OCI-LY7 (cell line): ENCODE data around the gene STARD9. TPM values are rescaled to one million over a fixed set of nuclear protein-coding genes. Genes with fewer than 3 reads are reported as not detected.

ENCODE experiments used
- total RNA-seq, 2 experiments: library from RNA; depleted of rRNA in 1 of 2; stranded (reverse); fragments of >200 nt in 1 of 2; shearing (Covaris generic) in 1 of 2; gene quantifications; 2 replicates each; pipeline ENCODE4 v1.2.3, GENCODE V29; 2014 to 2022

The STARD9 gene
- total RNA-seq, 2 experiments from 2014 or later = 8.9 to 15.3 TPM

Other genes with a start within 250 kb of the STARD9 start
- gene CAPN3, start 216.1 kb upstream of the STARD9 start, total RNA-seq (2014; rRNA removed; shearing (Covaris generic)) = 0.98 and 1.6 TPM in 2 replicates
- gene CAPN3, start 216.1 kb upstream of the STARD9 start, total RNA-seq (2022) = 1.5 and 2.6 TPM in 2 replicates
- 30.5 and 30.8 TPM in 2 replicates for gene ZNF106, start 84.5 kb upstream of the STARD9 start, total RNA-seq (2014; rRNA removed; shearing (Covaris generic))
- 66.4 and 82.6 TPM in 2 replicates for gene ZNF106, start 84.5 kb upstream of the STARD9 start, total RNA-seq (2022)
- gene SNAP23, start 80.0 kb upstream of the STARD9 start, total RNA-seq (2014; rRNA removed; shearing (Covaris generic)) = 19.9 and 49.1 TPM in 2 replicates
- gene SNAP23, start 80.0 kb upstream of the STARD9 start, total RNA-seq (2022) = 48.3 and 54.1 TPM in 2 replicates
- 17.9 and 18.5 TPM in 2 replicates for gene LRRC57, start 26.8 kb upstream of the STARD9 start, total RNA-seq (2014; rRNA removed; shearing (Covaris generic))
- gene LRRC57, start 26.8 kb upstream of the STARD9 start, total RNA-seq (2022) = 21.1 and 29.0 TPM in 2 replicates
- 44.9 and 50.4 TPM in 2 replicates for gene HAUS2, start 26.8 kb upstream of the STARD9 start, total RNA-seq (2014; rRNA removed; shearing (Covaris generic))
- gene HAUS2, start 26.8 kb upstream of the STARD9 start, total RNA-seq (2022) = 40.3 and 43.7 TPM in 2 replicates
- 26.1 and 28.9 TPM in 2 replicates for gene CDAN1, start 161.5 kb downstream of the STARD9 start, total RNA-seq (2014; rRNA removed; shearing (Covaris generic))
- 29.5 and 33.6 TPM in 2 replicates for gene CDAN1, start 161.5 kb downstream of the STARD9 start, total RNA-seq (2022)